ENCODE measurements around the gene CYGB.

DNA sequence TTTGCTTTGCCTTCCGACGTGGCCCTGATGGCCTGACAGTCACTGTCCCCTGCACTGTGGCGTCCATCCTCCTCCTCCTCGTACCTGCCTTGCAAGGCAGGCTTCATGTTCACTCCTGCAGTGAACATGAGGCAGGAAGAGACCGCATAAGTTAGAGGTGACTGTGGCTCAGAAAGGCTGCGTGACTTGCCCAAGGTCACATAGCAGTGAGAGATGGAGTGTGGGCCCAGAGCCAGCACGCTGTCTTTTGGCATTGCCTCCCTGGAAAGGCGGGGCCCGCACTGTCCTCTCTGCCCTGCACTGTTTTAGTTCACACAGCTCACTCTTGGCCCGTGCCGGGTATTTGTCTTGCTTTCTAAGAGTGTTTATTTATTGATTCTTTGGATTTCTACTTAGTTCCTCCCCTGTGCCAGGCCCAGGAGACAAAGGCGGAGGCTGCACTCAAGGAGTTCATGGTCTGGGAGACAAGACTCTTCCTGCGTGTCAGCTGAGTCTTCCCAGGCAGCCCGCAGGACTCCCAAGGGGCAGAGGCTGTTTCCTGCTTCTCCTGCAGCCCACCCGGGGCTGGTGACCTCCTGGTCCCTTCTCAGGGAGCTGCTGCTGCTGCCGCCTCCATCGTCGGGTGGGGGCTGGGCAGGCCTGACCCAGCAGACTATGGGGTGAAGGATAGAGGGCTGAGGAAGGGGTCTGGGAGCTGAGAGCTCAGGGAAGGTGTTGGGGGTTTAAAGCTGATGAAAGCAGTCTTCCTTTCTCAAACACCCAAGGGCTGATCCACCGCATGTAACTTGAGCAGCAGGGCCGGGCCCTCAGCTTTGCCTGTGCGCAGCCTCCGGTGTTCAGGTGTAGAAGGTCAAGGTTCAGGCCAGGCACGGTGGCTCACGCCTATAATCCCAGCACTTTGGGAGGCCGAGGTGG, 12.7 kb downstream of the CYGB start:
- TF ChIP-seq POLR2A (IDR thresholded peaks at IDR 0.05) = no peak
- TF ChIP-seq, protein P1, sequence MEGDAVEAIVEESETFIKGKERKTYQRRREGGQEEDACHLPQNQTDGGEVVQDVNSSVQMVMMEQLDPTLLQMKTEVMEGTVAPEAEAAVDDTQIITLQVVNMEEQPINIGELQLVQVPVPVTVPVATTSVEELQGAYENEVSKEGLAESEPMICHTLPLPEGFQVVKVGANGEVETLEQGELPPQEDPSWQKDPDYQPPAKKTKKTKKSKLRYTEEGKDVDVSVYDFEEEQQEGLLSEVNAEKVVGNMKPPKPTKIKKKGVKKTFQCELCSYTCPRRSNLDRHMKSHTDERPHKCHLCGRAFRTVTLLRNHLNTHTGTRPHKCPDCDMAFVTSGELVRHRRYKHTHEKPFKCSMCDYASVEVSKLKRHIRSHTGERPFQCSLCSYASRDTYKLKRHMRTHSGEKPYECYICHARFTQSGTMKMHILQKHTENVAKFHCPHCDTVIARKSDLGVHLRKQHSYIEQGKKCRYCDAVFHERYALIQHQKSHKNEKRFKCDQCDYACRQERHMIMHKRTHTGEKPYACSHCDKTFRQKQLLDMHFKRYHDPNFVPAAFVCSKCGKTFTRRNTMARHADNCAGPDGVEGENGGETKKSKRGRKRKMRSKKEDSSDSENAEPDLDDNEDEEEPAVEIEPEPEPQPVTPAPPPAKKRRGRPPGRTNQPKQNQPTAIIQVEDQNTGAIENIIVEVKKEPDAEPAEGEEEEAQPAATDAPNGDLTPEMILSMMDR (IDR thresholded peaks at IDR 0.05) = no peak
